ENCODE measurements around the gene TUBGCP6.

The TUBGCP6 gene

DNA sequence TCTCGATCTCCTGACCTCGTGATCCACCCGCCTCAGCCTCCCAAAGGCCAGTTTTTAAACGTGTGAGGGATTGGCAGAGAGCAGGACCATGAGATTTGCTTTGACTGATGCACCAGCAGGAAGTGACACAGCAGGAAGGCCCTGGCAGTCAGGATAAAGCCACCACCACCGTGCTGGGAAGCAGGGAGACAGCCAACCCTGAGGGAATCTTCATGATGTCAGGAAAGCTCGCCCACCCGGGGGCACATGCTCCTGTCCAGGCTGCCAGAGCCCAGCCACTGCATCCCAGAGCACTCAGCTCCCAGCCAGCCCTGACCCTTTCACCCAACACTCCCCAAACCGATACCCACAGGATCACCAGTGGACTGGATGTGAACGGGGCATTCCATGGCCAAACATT, 6.1 kb downstream of the TUBGCP6 start:
- DNase-seq (ENCODE audit: low read depth, low spot score): no peak

DNA sequence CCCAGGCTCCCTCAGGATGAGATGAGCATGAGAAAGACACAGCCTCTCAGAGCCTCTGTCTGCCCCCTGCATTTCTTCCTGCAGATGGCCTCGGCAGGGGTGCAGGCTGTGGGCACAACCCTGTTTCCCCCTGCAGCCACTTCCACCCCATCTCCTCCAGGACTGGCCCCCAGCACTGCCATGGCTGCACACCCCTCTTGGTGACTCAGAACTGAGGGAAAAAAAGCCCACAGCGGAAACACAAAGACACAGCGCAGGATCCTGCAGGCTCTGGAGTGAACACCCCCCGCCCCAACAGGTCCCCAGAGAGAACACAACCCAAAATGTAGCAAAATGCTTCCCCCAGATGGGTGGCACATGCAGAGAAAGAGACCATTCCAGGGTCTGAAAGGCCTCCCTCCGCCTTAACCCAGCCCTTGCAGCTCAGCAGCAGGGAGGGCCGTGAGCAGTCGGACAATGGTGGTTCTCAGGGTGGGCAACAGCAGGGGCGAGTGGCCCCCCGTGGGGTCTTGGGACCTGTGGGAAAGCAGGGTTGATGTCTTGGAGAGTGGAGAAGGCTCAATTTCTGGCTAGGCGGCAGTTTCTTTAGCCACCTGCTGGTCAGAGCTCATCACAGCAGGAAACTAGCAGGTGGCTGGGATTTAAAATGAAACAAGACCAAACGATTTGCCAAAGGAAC, 8.0 kb downstream of the TUBGCP6 start:
- H3K4me3 ChIP-seq (ENCODE audit: low read length): no peak overlapping the region
- DNase-seq (ENCODE audit: low read depth, low spot score): peak; percentile 37

More for the DNA sequence above, 6.1 kb downstream of the TUBGCP6 start:
- H3K4me3 ChIP-seq (ENCODE audit: low read length): no peak overlapping the region

DNA sequence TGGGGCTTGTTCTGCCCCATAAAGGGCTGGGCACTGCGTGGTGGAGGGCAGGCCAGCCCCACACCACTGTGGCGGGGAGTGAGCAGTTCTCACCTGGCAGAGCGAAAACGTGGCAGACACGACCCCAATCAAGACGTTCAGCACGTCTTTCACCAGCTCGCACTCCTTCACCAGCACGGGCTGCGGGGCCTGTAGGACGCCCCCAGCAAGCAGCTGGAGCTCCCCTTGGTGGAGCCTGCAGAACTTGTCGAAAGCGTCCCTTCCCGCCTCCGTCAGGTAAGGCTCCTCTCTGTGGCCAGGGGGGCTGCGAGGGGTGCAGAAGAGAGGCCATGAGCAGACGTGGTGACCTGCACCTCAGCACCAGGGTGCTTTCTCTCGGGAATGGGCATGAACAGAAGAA, 11.6 kb downstream of the TUBGCP6 start:
- H3K4me3 ChIP-seq (ENCODE audit: low read length): no peak overlapping the region
- DNase-seq (ENCODE audit: low read depth, low spot score): no peak

DNA sequence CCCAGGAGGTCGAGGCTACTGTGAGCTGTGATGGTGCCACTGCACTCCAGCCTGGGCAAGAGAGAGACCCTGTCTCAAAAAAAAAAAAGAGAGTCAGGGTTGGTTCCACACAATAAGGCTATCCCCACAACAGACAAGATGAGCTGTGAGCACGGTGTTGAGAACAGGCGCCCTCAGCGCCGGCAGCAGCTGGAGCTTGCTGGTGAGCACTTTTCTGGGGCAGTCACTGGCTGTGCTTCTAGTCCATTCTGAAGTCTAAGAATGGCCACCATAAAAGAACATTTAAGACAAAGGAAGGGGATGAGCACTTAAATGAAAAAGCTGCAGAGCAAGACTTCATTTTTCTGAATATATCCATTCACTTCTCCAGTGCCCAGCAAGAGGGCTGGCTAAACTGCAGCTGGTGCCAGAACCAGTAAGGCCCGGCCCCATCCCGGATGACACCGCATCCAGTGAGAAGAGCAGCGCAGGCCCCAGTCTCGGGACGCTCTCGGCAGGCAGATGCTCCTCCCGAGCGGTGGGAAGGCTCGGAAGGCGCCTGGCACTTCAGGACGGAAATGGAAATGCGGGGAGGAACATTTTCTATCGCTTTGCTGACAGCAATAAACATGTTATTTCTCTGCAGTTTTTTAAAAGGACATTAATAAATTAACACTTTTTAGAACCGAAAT, 12.2 kb downstream of the TUBGCP6 start:
- H3K4me3 ChIP-seq (ENCODE audit: low read length): no peak overlapping the region
- no peak for DNase-seq (ENCODE audit: low read depth, low spot score)

DNA sequence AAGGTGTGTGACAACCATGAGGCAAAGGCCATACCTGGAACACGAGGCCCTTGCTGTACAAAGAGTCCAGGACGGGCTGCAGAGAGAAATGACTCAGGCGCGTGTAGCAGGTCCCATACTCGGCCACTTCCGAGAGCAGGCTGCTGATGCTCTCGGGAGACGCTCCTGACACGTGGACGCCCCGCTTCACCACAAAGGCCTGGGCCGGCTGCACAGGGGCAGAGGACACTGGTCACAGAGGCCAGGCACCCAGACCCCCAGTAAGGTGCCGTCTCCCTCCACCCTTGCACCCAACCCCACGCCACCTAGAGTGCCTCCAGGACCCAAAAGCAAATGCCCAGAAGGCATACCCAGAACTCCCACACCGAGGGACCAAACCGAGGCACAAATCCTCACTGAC, 15.5 kb downstream of the TUBGCP6 start:
- DNase-seq (ENCODE audit: low read depth, low spot score): no peak
- no peak overlapping the region for H3K4me3 ChIP-seq (ENCODE audit: low read length)

DNA sequence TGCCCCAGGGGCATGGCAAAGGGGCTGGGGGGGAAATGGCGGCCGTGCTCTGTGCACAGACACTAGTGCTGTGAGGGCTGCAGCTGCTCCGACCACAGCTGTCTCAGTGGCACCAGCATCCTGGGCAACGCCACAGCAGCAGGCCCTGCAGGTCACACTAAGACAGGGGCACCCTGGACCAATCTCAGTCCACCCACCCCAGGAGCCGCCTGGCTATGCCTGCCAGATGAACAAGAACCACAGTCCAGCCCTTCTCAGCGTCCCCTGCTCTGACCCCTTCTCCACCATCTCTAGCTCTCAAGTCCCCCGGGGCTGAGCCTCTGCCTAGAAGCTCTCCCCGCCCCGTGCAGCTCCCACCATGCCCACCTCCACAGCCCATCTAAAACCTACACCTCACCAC, 16.5 kb downstream of the TUBGCP6 start:
- no peak for DNase-seq (ENCODE audit: low read depth, low spot score)
- H3K4me3 ChIP-seq (ENCODE audit: low read length): no peak overlapping the region

DNA sequence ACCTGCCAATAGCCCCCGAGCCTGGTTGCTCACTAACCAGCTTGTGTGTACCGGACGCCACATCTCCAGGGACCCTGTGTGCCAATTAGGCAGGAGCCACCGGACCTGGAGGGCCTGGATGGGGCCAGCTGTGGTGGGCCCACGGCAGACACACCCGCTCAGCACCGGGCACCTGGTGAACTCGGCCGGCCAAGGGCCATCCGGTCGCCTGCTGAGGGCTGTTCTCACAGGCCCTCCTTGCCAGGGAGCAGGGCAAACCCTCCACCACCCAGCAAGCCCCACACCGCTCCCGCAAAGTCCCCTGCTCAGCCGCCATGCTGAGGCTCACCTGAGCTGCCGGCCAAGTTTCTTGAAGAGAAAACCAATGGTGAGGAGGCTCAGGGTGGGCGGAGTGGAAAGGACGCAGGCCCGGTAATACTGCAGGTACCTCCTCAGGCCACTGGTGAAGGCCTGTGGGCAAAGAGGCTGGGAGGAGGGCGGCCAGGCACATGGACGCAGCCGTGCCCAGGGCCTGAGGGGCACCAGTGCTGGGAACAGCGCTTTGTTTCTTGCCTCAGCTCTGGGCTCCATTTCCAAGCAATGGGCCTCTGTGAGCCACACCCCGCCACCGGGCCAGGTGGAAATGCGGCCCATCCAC, 17.1 kb downstream of the TUBGCP6 start:
- DNase-seq (ENCODE audit: low read depth, low spot score): no peak
- H3K4me3 ChIP-seq (ENCODE audit: low read length): no peak overlapping the region

DNA sequence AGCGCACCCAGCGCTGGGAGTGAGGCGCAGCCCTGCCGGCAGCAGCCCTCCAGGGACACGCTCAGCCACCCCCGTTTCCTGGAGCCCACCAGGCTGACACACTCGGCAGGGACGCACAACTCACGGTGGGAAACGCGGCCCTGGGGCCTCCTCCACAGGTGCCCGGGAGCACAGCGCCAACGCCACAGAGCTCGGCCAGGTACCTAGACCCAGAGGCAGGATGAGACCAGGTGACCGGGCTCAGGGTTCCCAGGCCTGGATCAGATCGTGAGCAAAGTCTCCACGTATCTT, 18.0 kb downstream of the TUBGCP6 start:
- no peak overlapping the region for H3K4me3 ChIP-seq (ENCODE audit: low read length)
- no peak for DNase-seq (ENCODE audit: low read depth, low spot score)

DNA sequence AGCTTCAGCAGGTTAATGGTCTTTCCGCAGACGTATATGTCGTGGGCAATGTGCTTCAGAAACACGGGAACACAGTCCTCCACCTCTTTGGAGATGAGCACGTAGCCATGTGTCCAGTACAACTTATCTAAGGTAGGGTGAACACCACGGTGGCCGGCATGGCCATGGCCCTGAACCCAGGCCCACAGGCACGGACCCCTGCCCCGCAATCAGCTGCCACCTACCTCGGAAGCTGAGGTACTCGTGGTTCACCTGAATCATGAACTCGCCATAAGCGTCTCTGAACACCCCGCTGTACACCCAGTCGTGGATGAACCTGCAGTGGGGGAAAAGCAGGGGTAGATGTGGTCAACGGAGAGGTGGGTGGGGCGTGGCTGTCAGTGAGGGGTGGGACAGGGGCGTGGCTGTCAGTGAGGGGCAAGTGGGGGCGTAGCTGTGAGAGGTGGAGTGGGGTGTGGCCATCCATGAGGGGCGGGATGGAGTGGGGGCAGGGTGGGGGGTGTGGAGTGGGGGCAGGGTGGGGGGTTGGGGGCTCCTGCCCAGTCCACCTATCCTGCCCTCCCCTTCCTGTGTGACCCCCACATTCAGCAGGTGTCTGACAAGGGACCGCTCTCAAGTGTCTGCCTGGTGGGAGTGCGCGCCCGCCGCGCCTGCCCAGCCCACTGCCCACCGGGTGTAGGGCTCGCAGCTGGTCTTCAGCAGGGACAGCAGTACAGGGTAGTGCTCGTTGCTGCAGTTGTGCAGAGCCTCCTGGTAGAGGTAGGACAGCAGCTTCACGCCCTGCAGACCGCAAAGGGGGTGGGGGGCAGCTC, 18.6 kb downstream of the TUBGCP6 start:
- DNase-seq (ENCODE audit: low read depth, low spot score): no peak
- no peak overlapping the region for H3K4me3 ChIP-seq (ENCODE audit: low read length)

DNA sequence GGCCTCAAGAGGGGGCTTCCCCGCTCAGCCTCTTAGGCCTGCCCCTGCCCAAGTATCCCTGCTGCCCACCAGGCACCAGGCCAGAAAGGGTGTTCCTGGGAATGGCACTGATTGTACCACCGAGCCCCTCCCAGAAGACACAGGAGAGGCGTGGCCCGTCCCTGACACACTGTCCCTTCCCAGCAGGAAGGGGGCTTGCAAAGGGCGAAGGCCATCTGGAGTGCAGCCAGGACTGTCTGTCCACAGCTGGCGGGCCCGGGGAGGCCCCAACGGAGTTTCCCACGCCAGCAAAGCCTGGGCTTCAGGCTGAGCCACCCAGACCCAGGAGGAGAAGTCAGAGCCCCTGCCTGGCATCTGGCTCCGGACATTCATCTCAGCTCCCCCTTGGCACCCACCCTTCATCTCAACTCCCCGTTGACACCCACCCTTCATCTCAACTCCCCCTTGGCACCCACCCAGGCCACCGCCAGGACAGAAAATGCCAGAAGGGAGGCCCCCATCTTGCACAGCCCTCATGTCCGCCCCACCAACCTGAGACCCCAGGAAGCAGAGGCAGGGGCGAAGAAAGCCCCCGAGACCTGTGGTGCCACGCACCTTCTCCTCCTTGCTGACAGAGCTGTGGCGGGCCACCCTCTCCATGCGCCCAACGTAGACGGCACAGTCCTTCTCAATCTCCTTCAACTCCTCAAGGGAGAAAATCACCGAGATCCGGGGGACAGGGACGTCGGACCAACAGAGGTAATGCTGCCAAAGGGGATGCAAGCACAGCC, 19.4 kb downstream of the TUBGCP6 start:
- no peak overlapping the region for H3K4me3 ChIP-seq (ENCODE audit: low read length)
- DNase-seq (ENCODE audit: low read depth, low spot score): no peak

DNA sequence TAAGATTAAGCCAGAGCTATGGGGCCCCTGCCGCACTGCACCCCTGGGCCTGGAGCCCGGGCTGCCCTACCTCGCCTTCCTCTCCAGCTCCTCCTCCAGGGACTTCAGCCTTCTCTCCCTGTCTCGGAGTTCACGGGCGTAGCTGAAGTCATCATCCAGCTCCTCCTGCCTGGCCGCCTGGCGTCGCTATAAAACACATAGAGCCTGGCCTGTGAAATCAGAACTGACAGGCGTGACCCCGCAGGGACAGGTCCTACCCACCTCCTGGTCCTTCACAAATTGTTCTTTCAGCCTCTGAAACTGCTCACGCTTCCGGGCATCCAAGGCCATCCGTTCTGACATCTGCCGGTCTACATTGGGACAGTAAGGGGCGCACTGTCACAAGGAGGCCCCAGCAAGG, 20.8 kb downstream of the TUBGCP6 start:
- H3K4me3 ChIP-seq (ENCODE audit: low read length): no peak overlapping the region
- no peak for DNase-seq (ENCODE audit: low read depth, low spot score)

DNA sequence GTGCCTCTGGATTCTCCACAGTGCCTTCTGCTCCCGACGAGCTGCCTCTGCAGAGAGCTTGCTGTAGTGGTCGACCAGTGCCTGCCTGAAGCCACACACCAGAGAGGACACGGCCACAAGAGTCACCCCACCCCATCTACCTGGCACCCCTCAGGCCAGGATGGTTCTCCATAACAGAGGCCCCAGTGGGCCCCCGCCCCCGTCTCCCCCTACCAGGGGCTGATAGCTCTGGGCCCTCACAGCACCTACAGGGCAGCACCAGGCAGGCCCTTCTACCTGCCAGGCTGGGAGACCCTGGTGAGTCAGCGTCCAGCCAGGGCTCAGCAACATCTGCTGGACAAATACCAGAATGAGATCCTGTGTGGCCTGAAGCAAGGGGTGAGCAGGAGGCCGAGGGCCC, 22.3 kb downstream of the TUBGCP6 start:
- no peak overlapping the region for H3K4me3 ChIP-seq (ENCODE audit: low read length)
- no peak for DNase-seq (ENCODE audit: low read depth, low spot score)

DNA sequence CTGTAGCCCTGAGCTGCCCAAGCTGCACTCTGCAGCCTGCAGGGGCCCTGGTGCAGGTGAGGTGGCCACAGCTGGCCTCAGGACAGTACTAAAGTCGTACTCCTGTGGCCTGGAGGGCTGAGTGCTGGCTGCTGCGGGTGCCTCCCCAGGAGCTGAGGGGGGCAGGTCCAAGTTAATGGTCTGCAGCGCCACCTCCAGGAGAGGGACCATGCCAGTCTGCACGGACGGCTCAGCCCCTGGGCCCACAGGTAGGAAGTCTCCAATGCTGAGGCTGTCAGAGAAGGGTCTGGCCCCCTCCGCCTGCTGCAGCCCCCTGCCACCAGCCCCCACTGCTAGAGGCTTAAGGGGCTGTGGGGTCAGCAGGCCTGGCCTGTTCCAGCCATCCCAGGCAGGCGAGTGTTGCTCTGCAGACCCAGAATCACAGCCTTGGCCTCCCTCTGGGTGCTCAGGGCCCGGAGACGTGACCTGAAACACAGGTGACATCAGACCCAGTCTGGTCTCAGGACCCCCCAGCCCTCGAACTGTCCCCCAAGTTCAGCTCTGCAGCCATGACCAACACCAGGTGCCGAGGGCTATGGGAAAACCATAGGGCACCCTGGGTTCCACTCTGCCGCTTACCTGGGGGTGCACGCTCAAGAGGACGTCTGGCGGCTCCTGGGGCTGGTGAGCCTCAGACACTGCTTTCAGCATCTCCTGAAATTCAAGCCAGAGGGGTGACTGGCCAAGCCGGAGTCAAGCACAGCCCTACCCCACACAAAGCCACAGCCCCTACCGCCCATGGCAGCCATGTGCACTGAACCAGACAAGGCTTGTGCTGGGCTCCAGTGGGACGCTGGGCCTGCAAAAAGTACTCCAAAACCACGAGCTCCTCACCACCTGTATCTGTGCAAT, 23.2 kb downstream of the TUBGCP6 start:
- H3K4me3 ChIP-seq (ENCODE audit: low read length): no peak overlapping the region
- no peak for DNase-seq (ENCODE audit: low read depth, low spot score)

DNA sequence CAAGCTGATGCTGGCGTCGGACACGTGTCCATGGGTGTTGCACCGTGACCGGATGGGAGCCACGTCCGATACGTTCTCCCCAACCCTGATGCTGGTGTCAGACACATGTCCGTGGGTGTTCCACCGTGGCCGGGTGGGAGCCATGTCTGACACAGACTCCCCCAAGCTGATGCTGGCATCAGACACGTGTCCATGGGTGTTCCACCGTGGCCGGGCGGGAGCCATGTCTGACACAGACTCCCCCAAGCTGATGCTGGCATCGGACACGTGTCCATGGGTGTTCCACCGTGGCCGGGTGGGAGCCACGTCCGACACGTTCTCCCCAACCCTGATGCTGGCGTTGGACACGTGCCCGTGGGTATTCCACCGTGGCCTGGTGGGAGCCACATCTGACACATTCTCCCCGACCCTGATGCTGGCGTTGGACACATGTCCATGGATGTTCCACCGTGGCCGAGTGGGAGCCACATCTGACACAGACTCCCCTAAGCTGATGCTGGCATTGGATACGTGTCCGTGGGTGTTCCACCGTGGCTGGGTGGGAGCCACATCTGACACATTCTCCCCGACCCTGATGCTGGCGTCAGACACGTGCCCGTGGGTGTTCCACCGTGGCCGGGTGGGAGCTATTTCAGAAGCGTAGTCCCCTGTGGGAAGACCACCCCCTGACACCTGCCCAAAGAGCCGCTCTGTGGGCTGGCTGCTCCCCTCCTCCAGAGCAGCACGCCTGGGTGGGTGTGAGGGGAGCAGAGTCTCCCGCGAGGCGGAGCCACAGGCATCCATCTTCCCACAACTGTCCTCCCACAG, 24.0 kb downstream of the TUBGCP6 start:
- no peak for DNase-seq (ENCODE audit: low read depth, low spot score)
- H3K4me3 ChIP-seq (ENCODE audit: low read length): no peak overlapping the region

DNA sequence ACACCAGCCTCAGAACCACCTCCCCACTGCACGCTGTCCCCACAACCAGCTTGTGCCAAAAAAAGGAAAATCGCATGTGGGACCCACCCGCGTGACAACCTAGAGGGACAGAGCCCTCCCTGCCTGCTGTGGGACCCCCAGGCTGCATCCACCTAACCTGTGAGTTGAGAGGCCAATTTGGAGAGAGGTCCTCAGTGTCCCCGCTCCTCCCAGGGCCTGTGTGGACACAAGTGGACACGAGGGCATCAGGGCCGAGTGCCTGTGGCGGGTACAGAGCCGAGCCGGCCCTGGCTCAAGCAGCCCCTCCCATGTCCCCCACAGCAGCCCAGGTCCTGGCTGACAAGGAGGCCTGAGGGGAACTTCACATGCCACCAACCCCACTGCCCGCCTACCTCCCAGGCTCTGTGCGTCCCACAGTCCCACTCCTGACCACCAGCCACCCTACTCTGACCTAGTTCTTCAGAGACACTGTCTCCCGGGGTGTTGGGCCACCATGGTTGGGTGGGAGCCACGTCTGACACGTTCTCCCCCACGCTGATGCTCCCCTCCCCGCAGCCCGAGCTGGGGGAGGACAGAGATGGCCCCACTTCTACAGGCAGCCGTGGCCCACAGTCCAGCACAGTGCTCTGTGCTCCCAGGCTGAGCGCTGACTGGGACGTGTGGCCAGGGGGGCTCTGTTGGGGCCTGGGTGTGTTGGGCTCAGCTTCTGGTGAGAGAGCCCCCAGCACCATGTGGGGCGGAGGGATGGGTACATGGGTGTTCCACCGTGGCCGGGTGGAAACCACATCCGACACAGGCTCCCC, 24.8 kb downstream of the TUBGCP6 start:
- H3K4me3 ChIP-seq (ENCODE audit: low read length): no peak overlapping the region
- no peak for DNase-seq (ENCODE audit: low read depth, low spot score)

DNA sequence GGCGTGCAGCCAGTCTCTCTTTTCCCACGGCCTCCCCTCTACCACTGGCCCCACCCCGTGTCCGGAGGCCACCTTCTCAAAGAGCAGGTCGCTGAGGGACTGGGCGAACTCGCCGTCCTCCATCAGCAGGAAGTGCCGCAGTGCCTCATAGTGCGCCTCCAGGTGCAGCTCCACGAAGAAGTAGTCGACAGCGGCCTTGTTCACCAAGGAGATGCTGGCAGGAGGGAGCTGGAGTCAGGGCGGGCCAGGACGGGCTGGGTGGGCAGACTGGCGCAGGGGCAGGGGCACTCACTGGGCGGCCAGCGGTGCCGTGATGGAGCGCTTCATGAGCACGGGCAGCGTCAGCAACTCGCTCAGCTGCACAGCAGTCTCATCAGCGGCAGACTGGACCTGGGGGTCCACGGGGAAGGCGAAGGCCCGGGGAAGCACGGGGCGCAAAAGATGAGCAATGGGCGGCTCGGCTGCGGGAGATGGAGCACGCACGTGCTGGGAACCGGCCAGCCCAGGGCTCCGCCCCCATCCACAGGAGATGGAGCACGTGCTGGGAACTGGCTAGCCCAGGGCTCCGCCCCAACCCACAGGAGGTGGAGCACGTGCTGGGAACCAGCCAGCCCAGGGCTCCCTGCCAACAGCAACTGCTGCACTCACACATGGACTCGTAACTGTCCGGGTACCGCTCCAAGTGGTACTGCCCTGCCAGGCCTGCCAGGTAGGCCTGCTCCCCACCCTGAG, 25.7 kb downstream of the TUBGCP6 start:
- no peak for DNase-seq (ENCODE audit: low read depth, low spot score)
- no peak overlapping the region for H3K4me3 ChIP-seq (ENCODE audit: low read length)
